ENCODE data around the gene COX6B2.

Gene COX6B2

GRCh38 chr19:55362174-55362989 lies 7.9 kb upstream of the COX6B2 start:
- DNase-seq = no peak

GRCh38 chr19:55360902-55361301 lies 6.4 kb upstream of the COX6B2 start:
- no peak for DNase-seq

GRCh38 chr19:55358943-55359908 lies 4.7 kb upstream of the COX6B2 start:
- DNase-seq = no peak

- DNase-seq = no peak
Measured at GRCh38 chr19:55358493-55358892, 4.0 kb upstream of the COX6B2 start.

GRCh38 chr19:55355213-55355821 lies 798 bp upstream of the COX6B2 start:
- no peak for DNase-seq

GRCh38 chr19:55353803-55354697 lies 469 bp downstream of the COX6B2 start:
- peak; percentile 56 for DNase-seq

GRCh38 chr19:55353356-55353802 lies 1.1 kb downstream of the COX6B2 start:
- DNase-seq = no peak

- no peak for DNase-seq
Measured at GRCh38 chr19:55352549-55353145, 1.9 kb downstream of the COX6B2 start.

GRCh38 chr19:55352040-55352439 lies 2.5 kb downstream of the COX6B2 start:
- no peak for DNase-seq

- DNase-seq = no peak
Measured at GRCh38 chr19:55350620-55351315, 3.8 kb downstream of the COX6B2 start.

- DNase-seq = no peak
Measured at GRCh38 chr19:55348317-55349034, 6.0 kb downstream of the COX6B2 start.

- DNase-seq = no peak
Measured at GRCh38 chr19:55347442-55348009, 7.0 kb downstream of the COX6B2 start.

- no peak for DNase-seq
Measured at GRCh38 chr19:55346725-55347441, 7.6 kb downstream of the COX6B2 start.

GRCh38 chr19:55345818-55346724 lies 8.4 kb downstream of the COX6B2 start:
- no peak for DNase-seq

GRCh38 chr19:55345101-55345817 lies 9.3 kb downstream of the COX6B2 start:
- no peak for DNase-seq

- DNase-seq = no peak
Measured at GRCh38 chr19:55344444-55344843, 10.1 kb downstream of the COX6B2 start.

Measured in stimulated activated CD4-positive, alpha-beta T cell treated with anti-CD3 and anti-CD28 coated beads, Interleukin-1b, Interleukin-23, amount 100 ng/mL, for 48 hours (primary cell).